Right renal pelvis (tissue), 4 donors: ENCODE measurements around the gene PCDHGA3. TPM values are rescaled to one million over a fixed set of nuclear protein-coding genes. Genes with fewer than 3 reads are reported as not detected.
"Not testable (repeated sequence)": the region's sequence is repeated elsewhere in the genome, so short reads cannot be mapped to it uniquely, and the experiment has no call there.

ENCODE experiments used
- DNase-seq, 4 donors: peaks; one replicate each; pipeline ENCODE4 v3.0.0-alpha.2; 2013; ENCODE audit warnings: low read depth in 4 of 4, low spot score in 3 of 4, missing footprints in 1 of 4
- polyA plus RNA-seq, 4 donors: library from polyadenylated mRNA; unstranded; fragments of 120-200 nt; gene quantifications; one replicate each; pipeline ENCODE4 v1.2.1, GENCODE V29; 2013; ENCODE audit not compliant: insufficient read length in 4 of 4

PCDHGA3 gene
- 1 to 10 TPM; 2.2 to 4.2 (median 3.1) TPM for polyA plus RNA-seq

- DNase-seq, result no peak
These were observed at the start of gene PCDHGA3 for GRCh38 chr5:141343242-141343952. PCDHGA3 (plus strand) TSS chr5:141343829; CDS start chr5:141344034, 205 bp downstream.

GRCh38 chr5:141298376-141298775 lies 45.3 kb upstream of the PCDHGA3 start:
- no peak for DNase-seq

- DNase-seq, result no peak
These were observed 39.9 kb upstream of the PCDHGA3 start, which contains the start of gene SLC25A2 for GRCh38 chr5:141303756-141304155. SLC25A2 (minus strand) TSS chr5:141304049; CDS start chr5:141303865, 184 bp downstream.

GRCh38 chr5:141306630-141307029 lies 37.0 kb upstream of the PCDHGA3 start:
- DNase-seq, result no peak

- DNase-seq, result no peak
These were observed 29.9 kb upstream of the PCDHGA3 start for GRCh38 chr5:141313711-141314110.

GRCh38 chr5:141316963-141317362 lies 26.7 kb upstream of the PCDHGA3 start:
- DNase-seq, result not testable (repeated sequence)

GRCh38 chr5:141319202-141319601 lies 24.4 kb upstream of the PCDHGA3 start:
- no peak for DNase-seq

- DNase-seq, result no peak
These were observed 23.9 kb upstream of the PCDHGA3 start for GRCh38 chr5:141319699-141320098.

- DNase-seq, result peak; percentile 86 to 95 (median 92)
These were observed 23.1 kb upstream of the PCDHGA3 start, which contains the start of gene TAF7 for GRCh38 chr5:141320225-141321169. TAF7 (minus strand) TSS chr5:141320784; CDS start chr5:141320044, 740 bp downstream.

GRCh38 chr5:141322261-141322660 lies 21.4 kb upstream of the PCDHGA3 start:
- no peak for DNase-seq

GRCh38 chr5:141326088-141326854 lies 17.4 kb upstream of the PCDHGA3 start:
- no peak for DNase-seq

GRCh38 chr5:141328231-141328630 lies 15.4 kb upstream of the PCDHGA3 start:
- no peak for DNase-seq

- no peak for DNase-seq
These were observed 13.1 kb upstream of the PCDHGA3 start, which contains the start of gene PCDHGA1 for GRCh38 chr5:141330299-141331080. PCDHGA1 (plus strand) TSS chr5:141330514.

GRCh38 chr5:141332571-141332970 lies 11.1 kb upstream of the PCDHGA3 start:
- DNase-seq, result not testable (repeated sequence)

- no peak for DNase-seq
These were observed 4.9 kb upstream of the PCDHGA3 start, which contains the start of gene PCDHGA2 for GRCh38 chr5:141338538-141339306. PCDHGA2 (plus strand) TSS chr5:141338760.

GRCh38 chr5:141340781-141341354 lies 2.8 kb upstream of the PCDHGA3 start:
- DNase-seq, result not testable (repeated sequence)

GRCh38 chr5:141342773-141343172 lies 856 bp upstream of the PCDHGA3 start:
- no peak for DNase-seq

GRCh38 chr5:141343953-141344463 lies 379 bp downstream of the PCDHGA3 start:
- DNase-seq, result no peak
